DOHH2 (cell line): ENCODE results near the gene TTC23.

Experiments
- H3F3A ChIP-seq: fragments of 200-600 bp; sonication (generic), shearing (Covaris generic); 2 replicates; pipeline ENCODE4 v1.6.0; 2016; ENCODE audit warnings: antibody characterized with exemption, mild to moderate bottlenecking; ENCODE audit not compliant: control insufficient read depth, insufficient read depth
- H3K27ac ChIP-seq: fragments of 200-600 bp; sonication (generic); 2 replicates; pipeline ENCODE4 v1.5.1; 2014; ENCODE audit warnings: low read depth, mild to moderate bottlenecking, low read length, moderate library complexity
- H3K27me3 ChIP-seq: fragments of 200-600 bp; sonication (generic); 2 replicates; pipeline ENCODE4 v1.6.1; 2014; ENCODE audit warnings: mild to moderate bottlenecking, low read length, mixed read lengths; ENCODE audit not compliant: control insufficient read depth
- H3K36me3 ChIP-seq: fragments of 200-600 bp; sonication (generic); 2 replicates; pipeline ENCODE4 v1.6.1; 2014; ENCODE audit warnings: mild to moderate bottlenecking, low read length, moderate library complexity, mixed read lengths; ENCODE audit not compliant: control insufficient read depth
- H3K4me1 ChIP-seq: fragments of 200-600 bp; sonication (generic); 2 replicates; pipeline ENCODE4 v1.6.1; 2014; ENCODE audit warnings: mild to moderate bottlenecking, low read length, mixed read lengths; ENCODE audit not compliant: control insufficient read depth
- H3K4me2 ChIP-seq: fragments of 200-600 bp; sonication (generic); 2 replicates; pipeline ENCODE4 v1.6.0; 2014; ENCODE audit warnings: mild to moderate bottlenecking, low read length, moderate library complexity
- H3K4me3 ChIP-seq: fragments of 200-600 bp; sonication (generic); 2 replicates; pipeline ENCODE4 v1.5.1; 2014; ENCODE audit warnings: mild to moderate bottlenecking, low read length, mixed read lengths
- H3K79me2 ChIP-seq: fragments of 200-600 bp; sonication (generic); 2 replicates; pipeline ENCODE4 v1.6.1; 2014; ENCODE audit warnings: mild to moderate bottlenecking, low read length, mixed read lengths; ENCODE audit not compliant: control insufficient read depth
- H3K9me2 ChIP-seq: fragments of 200-600 bp; sonication (generic); replicated peaks from 2 replicates; pipeline ENCODE4 v1.6.1; 2014; ENCODE audit warnings: mild to moderate bottlenecking, low read length, mixed read lengths; ENCODE audit not compliant: control insufficient read depth
- H3K9me3 ChIP-seq: fragments of 200-600 bp; sonication (generic); 2 replicates; pipeline ENCODE4 v1.6.1; 2014; ENCODE audit warnings: antibody characterized with exemption, low read length, mixed read lengths; ENCODE audit not compliant: control insufficient read depth, insufficient read depth
- H4K20me1 ChIP-seq: fragments of 200-600 bp; sonication (generic); 2 replicates; pipeline ENCODE4 v1.6.0; 2014; ENCODE audit warnings: low read depth, mild to moderate bottlenecking, antibody characterized with exemption, low read length, moderate library complexity; ENCODE audit not compliant: control insufficient read depth, insufficient read depth
- CTCF ChIP-seq: fragments of 200-600 bp; sonication (generic); IDR thresholded peaks from one replicate; pipeline ENCODE4 v1.5.1; 2014; ENCODE audit warnings: antibody characterized with exemption, mild to moderate bottlenecking, low read depth, low read length; ENCODE audit not compliant: poor library complexity, severe bottlenecking
- EZH2phosphoT487 ChIP-seq: fragments of 200-600 bp; sonication (generic); IDR thresholded peaks from 2 replicates; pipeline ENCODE4 v1.6.1; 2017; ENCODE audit warnings: borderline replicate concordance, mild to moderate bottlenecking, antibody characterized with exemption, low read length, moderate library complexity, mixed read lengths

Gene TTC23

GRCh38 chr15:99230867-99231266, 18.5 kb downstream of the TTC23 start:
- Histone ChIP-seq H3F3A (no peaks in the 10 kb centered on the region), H3K9me2 (no peaks in the 10 kb centered on the region), H4K20me1 (no peaks in the 10 kb centered on the region), H3K27me3 (no peaks in the 10 kb centered on the region), H3K4me1 (no peaks in the 10 kb centered on the region), H3K4me3 (no peak overlapping the region), H3K4me2 (no peak overlapping the region), H3K79me2 (no peaks in the 10 kb centered on the region), H3K36me3 (no peaks in the 10 kb centered on the region), H3K9me3 (no peaks in the 10 kb centered on the region), H3K27ac (no peak overlapping the region)
- TF ChIP-seq EZH2phosphoT487 (no peak), CTCF (no peak)

GRCh38 chr15:99228120-99228770, 21.1 kb downstream of the TTC23 start:
- no peak overlapping the region for H3K4me2 ChIP-seq

GRCh38 chr15:99226802-99227201, 22.6 kb downstream of the TTC23 start:
- Histone ChIP-seq H4K20me1 (no peaks in the 10 kb centered on the region), H3F3A (no peaks in the 10 kb centered on the region), H3K27me3 (no peaks in the 10 kb centered on the region), H3K27ac (no peak overlapping the region), H3K4me3 (no peak overlapping the region), H3K4me1 (no peaks in the 10 kb centered on the region), H3K9me3 (no peaks in the 10 kb centered on the region), H3K36me3 (no peaks in the 10 kb centered on the region), H3K9me2 (no peaks in the 10 kb centered on the region), H3K4me2 (no peak overlapping the region), H3K79me2 (no peaks in the 10 kb centered on the region)
- no peak for TF ChIP-seq CTCF

More at GRCh38 chr15:99228120-99228770, 21.1 kb downstream of the TTC23 start:
- no peaks in the 10 kb centered on the region for H3K4me1 ChIP-seq
- no peaks in the 10 kb centered on the region for H3K9me2 ChIP-seq
- no peaks in the 10 kb centered on the region for H3K79me2 ChIP-seq
- no peaks in the 10 kb centered on the region for H3K9me3 ChIP-seq
- no peaks in the 10 kb centered on the region for H4K20me1 ChIP-seq
- no peak for TF ChIP-seq CTCF
- TF ChIP-seq EZH2phosphoT487 = no peak
- H3K27ac ChIP-seq = no peak overlapping the region
- H3K27me3 ChIP-seq = no peaks in the 10 kb centered on the region
- H3K36me3 ChIP-seq = no peaks in the 10 kb centered on the region
- H3K4me3 ChIP-seq = no peak overlapping the region
- H3F3A ChIP-seq = no peaks in the 10 kb centered on the region
